GOT3 (cell line): Measurements from ENCODE around the gene IFT22.
"Not testable (repeated sequence)": the region's sequence is repeated elsewhere in the genome, so short reads cannot be mapped to it uniquely, and the experiment has no call there.

ENCODE experiments used
- DNase-seq: peaks from one replicate; lab custom pipeline; 2025; ENCODE audit warnings: mixed read lengths; lab: John Stamatoyannopoulos, UW

The IFT22 gene

GRCh38 chr7:101278461-101279292 lies 42.9 kb downstream of the IFT22 start:
- no peak for DNase-seq

- no peak for DNase-seq
These were observed 44.5 kb downstream of the IFT22 start for GRCh38 chr7:101277155-101277554.

- no peak for DNase-seq
These were observed 48.4 kb downstream of the IFT22 start for GRCh38 chr7:101273206-101273605.

GRCh38 chr7:101271021-101271420 lies 50.6 kb downstream of the IFT22 start:
- DNase-seq: no peak

GRCh38 chr7:101269664-101270063 lies 51.9 kb downstream of the IFT22 start:
- no peak for DNase-seq

- no peak for DNase-seq
These were observed 55.7 kb downstream of the IFT22 start for GRCh38 chr7:101265622-101266516.

- DNase-seq: not testable (repeated sequence)
These were observed 57.4 kb downstream of the IFT22 start for GRCh38 chr7:101264102-101264706.
